Activated T-cell treated with anti-CD3 and anti-CD28 coated beads for 4 hours (primary cell): ENCODE data around the gene WDR5B.
"Not testable (repeated sequence)": the region's sequence is repeated elsewhere in the genome, so short reads cannot be mapped to it uniquely, and the experiment has no call there.

Experiments used
- DNase-seq: peaks from one replicate; pipeline ENCODE4 v3.0.0-alpha.2; 2020

The WDR5B gene

DNA sequence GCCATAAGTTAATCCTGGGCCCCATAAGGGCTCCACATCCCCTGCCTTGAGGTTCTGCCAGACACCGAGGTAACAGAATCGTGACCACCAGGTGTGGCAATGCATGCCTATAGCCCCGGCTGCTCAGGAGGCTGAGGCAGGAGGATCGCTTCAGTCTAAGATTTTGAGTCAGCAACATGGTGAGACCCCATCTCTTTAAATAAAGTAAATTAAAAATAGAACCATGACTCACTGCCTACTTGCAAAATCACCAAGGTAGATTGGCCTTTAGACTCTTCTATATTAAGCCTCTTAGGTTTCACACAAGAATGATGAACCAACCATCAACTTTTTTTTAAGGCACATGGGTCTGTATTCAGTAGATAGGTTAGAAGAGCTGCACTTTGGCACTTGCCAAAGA lies 9.7 kb downstream of the WDR5B start:
- DNase-seq, result no peak

DNA sequence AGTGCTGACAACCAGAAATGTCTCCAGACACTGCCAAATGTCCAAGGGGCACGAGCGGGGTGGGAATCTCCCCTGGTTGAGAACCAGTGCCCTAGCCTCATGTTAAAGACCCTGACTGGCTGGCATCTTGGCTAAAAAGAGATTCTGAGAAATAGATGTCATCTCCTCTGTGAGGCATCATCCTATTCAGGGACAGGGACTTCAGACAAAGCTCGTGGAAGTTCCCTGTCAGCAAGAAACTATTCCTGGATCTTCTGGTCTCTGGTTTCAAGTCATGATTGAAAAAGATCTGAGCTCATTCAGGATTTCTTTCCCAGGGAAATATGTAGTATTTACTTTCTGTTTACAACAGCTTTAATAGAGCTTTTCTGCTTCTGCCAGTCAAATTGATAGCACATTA lies 10.8 kb downstream of the WDR5B start:
- no peak for DNase-seq

DNA sequence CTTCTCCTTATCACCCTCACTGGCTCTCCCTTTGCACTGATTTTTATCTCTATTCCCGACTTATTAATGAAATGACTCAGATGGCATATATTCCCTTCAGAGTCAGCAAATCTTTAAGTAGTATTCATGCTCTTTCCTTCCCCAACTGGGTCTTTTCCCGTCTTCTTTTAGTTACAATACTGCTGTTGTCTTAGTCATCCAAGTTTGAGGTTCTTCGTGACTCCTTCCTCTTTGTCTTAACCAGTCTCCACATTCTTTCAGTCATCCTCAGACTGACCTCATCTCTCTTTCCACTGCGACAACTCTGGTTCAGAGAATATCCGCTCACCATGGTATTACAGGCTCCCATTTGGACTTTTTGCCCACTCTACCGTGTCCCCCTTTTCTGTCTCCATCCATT lies 12.4 kb downstream of the WDR5B start:
- DNase-seq, result no peak

DNA sequence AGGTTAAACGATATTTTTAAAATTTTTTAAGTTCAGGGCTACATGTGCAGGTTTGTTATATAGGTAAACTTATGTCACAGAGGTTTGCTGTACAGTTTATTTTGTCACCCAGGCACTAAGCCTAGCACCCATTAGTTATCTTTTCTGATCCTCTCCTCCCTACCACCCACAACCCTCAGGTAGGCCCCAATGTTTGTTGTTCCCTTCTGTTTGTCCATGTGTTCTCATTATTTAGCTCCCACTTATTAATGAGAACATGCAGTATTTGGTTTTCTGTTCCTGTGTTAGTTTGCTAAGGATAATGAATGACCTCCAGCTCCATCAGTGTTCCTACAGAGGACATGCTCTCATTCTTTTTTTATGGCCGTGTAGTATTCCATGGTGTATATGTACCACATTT lies 16.9 kb downstream of the WDR5B start:
- no peak for DNase-seq

DNA sequence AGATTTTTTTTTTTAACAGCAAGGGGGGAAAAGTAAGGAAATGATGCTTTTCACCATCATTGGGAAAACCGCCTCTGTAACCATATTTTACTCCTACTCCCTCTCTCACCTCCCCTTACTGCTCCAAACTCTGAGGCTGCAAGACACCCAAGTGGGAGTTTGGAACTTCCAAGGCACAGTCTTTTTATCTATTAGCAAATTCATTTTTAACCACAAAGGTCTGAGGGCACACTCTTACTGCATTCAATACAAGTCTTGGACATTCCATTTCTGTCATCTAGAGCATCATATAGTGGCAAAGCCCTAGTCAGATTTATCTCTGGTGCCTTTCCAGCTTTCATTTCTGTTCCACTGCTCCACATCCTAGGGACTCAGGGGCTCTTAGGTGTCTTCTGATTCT lies 18.7 kb downstream of the WDR5B start:
- no peak for DNase-seq

DNA sequence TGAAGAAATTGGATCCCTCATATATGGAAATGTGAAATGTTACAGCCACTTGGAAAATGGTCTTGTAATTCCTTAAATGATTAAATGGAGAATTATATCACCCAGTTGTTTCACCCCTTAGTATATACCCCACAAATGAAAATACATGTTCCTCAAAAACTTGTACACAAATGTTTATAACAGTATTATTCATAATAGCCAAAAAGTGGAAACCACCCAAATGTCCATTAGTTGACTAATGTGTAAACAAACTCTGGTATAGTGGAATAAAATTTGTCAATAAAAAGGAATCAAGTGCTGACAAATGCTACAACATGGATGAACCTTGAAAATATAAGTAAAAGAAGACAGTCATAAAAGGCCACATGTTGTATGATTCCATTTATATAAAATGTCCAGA lies 19.4 kb downstream of the WDR5B start:
- DNase-seq, result no peak

DNA sequence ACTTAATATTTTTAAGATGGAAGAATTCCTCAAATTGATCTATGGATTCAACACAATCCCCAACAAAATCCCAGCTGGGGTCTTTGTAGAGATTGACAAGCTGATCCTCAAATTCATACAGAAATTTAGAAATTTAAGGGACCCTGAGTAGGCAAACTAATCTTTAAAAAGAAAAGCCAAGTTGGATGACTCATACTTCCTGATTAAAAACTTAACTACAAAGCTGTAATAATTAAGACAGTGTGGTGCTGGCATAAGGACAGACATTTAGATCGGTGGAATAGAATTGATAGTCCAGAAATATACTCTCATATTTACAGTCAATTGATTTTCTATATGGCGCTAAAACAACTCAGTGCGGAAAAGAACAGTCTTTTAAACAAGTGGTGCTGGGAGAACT lies 20.3 kb downstream of the WDR5B start:
- DNase-seq, result no peak

DNA sequence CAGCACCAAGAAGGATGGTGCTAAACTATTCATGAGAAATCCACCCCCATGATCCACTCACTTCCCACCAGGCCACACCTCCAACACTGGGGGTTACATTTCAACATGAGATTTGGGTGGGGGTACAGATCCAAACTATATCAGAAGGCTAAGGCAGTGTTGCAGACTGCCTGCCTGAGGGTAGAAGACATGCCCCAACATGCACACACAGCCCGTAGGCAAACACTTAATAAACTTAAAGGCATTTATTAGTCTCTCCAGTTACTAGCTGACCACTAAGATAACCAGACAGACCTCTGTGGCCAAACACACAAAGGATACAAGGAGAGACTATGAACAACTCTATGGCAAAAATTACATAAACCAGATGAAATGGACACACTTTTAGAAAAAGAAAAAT lies 21.7 kb downstream of the WDR5B start:
- DNase-seq, result no peak

DNA sequence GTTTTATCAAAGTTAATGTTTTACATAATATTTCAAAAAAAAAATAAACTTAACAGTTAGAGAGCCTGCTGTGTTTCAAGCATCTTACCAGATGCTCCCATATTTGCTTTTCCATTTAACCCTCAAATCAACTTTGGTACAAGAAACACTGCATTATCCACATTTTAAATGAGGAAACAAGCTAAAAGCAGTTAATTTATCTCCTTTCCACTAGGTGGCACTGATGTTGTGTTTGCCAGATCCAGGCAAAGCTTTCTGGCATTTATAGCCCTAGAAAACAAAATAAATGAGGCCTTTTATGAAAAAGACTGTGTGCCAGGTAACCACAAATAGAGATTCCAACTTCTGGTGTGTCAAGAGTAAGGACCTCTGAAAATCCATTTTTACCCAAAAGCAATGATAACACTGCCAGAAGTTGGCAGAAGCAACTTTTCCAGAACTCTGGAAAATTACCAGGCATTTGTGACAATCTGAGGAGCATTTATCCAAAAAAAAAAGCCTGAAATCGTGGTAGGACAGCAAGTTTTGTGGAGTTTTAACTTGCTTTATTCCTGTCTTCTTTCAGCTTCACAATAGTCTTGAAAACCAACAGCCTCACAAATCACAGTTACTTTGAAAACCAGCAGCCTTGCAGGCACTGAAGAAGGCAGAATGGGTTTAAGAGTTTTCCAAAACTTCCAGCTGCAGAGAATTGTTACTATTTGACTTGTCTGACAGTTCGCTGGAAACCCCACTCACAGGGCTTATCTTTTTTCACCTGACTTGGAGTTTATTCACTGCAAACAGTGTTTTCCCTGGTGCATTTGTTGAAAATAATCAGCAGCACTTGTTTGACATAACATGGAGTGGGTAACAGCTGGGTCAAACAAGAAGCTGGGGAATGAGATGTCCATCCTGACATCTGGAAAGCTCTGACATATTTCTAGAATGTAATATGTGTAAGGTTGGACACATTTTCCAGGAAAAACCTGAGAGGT lies 22.7 kb downstream of the WDR5B start:
- DNase-seq, result no peak

DNA sequence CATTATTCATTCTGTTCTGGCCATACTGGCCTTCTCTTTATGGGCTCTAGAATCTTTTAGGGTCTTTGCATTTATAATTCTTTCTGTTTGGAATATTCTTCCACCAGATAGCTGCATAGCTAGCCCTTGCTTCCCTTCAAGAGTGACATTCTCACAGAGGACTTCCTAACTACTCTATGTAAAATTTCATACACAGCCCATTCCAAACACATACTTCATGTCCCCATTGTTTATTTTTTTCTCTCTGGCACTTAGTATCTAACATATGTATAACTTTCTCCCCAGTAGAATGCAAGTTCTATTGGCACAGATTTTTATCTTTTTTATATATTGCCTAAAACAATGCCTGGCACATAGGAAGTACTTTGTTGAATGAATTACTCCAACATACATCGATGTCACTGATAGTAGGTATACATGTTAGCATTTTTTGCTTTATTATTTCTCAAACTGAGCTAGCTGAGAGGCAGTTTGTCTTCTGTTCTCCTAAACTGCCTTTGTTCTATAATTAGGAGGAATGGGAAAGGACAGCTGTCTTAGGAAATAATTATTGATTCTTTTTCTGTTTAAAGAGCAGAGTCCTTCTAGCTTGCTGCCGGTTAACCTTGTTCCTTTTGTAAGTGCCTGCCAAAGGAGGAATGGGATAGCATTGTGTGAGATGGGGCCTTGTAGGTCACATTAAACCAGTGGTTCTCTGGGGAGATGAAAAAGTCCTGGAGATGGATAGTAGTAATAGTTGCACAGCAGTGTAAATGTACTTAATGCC lies 24.0 kb downstream of the WDR5B start:
- no peak for DNase-seq

DNA sequence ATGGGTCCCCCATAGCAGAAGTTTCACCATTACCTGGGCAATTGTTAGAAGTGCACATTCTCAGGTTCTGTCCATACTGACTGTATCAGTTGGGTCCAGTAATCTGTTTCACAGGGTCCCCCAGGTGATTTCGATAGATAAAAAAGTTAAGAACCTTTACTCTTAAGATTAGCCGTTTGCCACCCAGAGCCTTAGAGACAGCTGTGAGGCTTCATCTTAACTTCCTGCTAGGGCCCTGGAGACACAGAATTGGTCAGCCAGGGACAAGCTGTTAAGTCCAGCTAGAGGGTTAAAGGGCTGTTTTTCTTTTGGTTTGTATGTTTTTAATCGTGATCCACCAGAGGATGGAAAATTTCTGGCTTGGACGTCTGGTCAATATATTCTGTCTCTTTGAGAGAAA lies 25.2 kb downstream of the WDR5B start:
- DNase-seq, result no peak

DNA sequence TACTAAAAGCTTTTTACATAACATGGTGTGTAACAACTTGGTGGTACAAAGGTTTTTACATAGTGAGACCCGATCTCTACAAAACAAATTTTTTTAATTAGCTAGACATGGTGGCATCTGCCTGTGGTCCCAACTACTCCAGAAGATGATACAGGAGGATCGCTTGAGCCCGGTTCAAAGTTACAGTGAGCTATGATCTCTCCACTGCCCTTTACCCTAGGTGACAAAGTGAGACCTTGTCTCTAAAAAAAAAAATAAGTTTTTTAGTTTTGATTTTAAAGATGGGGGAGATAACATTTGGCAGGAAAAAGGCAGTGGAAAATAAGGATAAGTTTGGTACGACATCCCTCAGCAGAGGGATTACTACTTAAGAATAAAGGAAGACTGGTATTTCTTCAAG lies 26.0 kb downstream of the WDR5B start:
- no peak for DNase-seq

DNA sequence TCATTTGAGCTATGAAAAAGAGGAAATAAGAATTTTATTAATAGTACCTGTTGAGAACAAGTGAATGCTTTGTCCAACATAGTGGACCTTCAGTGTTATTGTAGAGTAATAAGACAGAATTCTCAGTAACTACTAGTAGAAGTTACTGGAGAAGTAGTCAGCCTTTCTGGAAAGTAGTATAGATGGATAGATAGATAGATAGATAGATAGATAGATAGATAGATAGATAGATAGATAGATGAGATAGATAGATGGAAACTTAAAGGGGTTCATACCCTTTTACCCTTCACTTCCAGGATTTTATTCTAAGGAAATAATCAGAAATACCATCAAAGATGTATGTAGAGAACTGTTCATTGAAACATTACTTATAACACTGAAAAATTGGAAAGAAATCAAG lies 26.7 kb downstream of the WDR5B start:
- DNase-seq, result no peak

DNA sequence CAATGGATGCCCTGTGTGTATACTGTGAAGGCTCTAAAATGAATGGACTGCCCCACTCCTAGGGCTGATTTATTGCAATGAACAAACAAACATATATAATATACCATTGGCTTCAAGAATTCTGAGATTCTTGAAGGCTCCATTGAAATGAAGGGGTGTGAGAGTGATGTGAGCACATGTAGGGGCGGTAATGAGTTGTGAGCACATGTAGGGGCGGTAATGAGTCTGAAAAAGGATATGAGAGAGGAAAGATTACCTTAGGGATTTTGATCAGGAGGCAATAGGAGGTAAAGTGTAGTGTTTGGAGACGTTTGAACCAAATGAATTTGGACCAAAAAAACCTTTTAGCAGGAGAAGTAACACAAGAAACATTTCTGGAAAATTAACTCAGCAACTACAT lies 28.2 kb downstream of the WDR5B start:
- no peak for DNase-seq

DNA sequence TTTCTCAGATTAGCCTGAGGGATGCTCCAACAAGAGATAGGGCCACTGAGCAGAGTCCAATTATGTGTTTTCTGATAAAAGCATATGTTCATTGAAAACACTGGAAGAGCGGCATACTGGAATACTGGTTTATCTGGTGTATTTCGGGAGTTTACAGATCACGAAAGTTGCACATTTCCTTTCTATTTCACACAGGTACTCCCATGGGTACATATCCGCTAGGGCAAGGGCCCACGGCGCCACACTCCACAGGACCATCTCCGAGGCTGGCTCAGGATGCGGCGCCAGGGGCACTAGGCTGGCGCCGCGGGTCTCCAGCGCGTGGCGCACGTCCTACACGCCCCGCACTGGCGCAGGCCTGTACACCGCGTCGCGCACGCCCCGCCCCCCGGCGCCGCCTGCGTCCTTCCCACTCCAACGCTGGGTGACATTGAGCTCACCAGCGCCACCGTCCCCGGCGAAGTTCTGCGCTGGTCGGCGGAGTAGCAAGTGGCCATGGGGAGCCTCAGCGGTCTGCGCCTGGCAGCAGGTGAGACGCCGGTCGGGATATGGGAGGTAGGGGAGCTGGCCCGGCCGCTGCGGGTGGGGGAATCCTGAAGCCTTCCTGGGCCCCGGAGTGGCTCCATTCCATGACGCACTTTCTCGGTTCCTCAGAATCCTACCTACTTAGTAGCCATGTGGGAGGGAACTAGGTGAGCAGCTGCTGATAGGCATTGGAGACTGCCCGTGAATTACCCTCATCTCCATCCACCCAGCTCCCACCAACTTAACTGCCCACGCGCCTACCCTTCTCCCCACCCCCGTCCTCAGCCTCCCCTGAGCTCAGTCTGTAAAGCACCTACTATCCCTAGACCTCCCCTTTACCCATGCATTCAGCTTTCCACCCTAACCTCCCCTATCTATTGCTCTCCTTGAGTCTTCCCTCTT lies 31.8 kb downstream of the WDR5B start, which contains the start of gene FAM162A:
FAM162A (plus strand) TSS at position 412 of the 927 bp plus-strand sequence; CDS start at position 496, 84 bp downstream.
- DNase-seq, result peak; percentile 85

DNA sequence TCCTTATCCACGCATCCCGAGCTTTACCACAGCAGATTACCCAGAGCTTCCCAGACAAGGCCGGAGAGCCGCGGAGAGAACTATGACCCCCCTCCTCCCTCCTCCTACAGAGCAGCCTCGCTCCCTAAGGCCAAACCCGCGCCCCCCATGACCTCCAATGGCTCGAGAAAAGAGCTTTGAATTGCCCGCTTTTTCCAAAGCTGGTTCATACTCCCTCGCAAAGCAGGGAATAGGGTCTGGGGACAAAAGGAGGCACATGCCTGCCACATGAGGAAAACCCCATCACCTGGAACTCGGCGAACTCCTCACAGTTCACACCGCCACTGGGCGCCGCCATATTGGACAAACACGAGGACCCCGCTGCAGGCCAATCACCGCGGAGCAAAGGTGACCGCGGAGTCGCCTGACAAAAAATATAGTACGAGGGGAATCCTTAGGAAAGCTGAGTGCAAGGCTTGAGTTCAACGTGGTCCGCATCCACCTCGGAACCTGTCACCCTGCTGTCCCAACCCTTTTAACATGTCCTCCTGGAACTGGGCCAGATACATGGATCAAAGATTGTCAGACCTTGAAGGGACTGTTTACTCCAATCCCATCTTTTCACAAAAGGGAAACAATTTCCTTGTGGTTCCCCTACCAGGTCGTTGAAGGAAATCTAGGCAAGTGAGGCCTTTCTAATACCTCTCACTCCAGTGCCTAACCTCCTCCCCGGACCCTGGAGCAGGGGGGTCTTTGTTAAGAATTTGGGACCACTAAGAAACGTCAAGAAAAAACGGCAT lies 32.8 kb downstream of the WDR5B start, which contains the start of gene MIX23:
MIX23 (minus strand) TSS at position 344 of the 779 bp plus-strand sequence; CDS start at position 337, 7 bp downstream.
- DNase-seq, result peak; percentile 80

DNA sequence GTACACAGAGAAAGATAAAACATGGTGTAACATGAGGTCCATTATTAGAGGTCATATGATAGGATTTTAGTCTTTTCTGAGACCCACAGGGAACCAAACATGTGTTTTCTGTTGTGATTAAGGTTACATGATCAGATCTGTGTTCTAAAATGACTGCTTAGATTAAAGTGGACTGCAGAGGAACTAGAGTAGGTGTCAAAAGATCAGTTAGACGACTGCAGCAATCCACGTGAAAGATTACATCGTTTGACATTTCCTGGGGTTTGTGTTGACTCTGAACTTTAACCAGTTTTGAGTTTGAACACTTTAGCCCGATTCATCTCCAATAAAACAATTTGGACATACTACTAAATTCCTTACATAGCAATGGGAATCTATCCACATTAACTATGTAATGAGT lies 37.9 kb downstream of the WDR5B start:
- no peak for DNase-seq

DNA sequence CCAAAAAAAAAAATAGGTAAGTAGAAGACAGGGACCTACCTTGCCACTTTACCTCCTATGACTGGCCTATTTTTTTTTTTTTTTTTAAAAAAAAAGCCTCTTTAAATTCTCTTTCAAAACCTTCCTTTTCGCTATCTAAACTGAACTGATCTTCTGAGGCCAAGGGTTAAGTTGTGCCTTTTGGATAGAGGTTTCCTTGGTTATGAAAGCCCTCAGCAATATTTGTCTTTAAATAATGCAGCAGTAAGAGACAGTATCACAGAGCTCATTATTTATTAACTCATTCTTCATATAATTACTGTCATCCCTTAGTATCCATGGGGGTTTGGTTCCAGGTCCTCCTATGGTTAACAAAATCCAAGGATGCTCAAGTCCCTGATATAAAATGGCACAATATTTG lies 41.8 kb downstream of the WDR5B start:
- DNase-seq, result no peak

DNA sequence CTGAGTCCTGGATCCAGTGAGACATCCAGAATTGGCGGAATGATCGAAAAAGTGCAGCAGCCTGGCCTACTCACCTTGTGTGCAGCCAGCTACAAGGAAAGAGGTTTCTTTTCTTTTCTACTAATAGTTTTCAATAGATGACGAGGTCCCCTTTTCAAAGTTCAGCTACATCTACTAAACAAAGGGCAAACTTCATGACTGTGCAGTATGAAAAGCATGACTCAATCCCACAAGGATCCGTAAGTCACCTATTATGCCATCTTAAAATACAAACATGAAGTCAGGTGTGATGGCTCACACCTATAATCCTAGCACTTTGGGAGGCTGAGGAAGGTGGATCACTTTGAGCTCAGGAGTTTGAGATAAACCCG lies 49.5 kb downstream of the WDR5B start:
- no peak for DNase-seq

DNA sequence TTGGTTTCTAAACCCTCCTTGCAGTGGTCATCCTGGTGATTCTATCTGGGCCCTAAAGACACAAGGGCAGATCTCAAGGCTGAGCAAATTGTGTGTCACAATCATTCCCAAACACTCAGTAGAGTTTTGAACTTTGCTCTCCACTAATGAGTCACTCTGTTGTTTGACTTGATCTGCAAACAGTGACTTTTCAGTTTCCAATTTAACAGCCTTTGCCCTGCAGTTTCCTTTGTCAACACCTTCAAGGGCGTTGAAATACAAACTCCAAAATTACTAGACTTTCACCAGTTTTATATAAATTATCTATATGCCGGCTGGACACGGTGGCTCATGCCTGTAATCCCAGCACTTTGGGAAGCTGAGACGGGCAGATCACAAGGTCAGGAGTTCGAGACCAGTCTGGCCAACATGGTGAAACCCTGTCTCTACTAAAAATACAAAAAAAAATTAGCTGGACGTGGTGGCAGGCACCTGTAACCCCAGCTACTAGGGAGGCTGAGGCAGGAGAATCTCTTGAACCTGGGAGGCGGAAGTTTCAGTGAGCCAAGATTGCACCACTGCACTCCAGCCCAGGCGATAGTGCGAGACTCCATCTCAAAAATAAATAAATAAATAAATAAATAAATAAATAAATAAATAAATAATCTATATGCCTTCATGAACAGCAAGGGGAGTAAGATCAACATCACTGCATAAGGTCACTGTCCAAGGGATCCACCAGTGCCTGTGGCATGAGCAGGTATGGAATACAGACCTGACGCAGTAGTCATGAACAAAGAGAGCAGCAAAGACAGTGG lies 50.1 kb downstream of the WDR5B start:
- not testable (repeated sequence) for DNase-seq

DNA sequence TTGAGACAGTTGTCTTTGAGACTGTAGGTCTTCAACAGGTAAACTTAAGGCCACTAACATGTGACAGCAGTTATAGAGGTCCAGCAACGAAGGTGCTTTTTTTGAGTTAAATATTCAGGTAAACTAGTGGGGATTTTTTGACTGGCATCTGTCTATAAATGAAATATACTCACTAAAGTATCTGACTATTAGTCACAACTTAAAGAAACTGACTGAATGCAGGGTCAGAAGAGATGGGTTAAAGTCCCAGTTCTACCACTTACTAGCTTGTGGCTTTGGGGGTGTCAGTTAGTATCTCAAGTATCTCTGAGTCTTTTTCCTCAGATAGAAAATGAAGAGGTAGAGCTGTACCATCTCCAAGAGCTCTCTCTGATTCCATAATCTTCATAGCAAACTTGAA lies 50.8 kb downstream of the WDR5B start:
- no peak for DNase-seq
